ENCODE measurements around the gene KREMEN2. TPM values are rescaled to one million over a fixed set of nuclear protein-coding genes. Genes with fewer than 3 reads are reported as not detected.

Gene KREMEN2
- total and polyA plus RNA-seq, 2 experiments from 2014 or later: 3.6 to 4.9 TPM

- Histone ChIP-seq H3K27me3 (peaks cover 38% of the 10 kb centered on the region), H3K79me2 (no peaks in the 10 kb centered on the region), H2AFZ (no peak overlapping the region), H3K4me1 (ENCODE audit: insufficient read depth) (peaks cover 20% of the 10 kb centered on the region), H3K9me3 (ENCODE audit: low read depth) (no peaks in the 10 kb centered on the region), H3K36me3 (replicated peaks; ENCODE audit: insufficient read depth, low read depth) (no peaks in the 10 kb centered on the region), H3K4me2 (peak overlapping the region; percentile 98), H3K9me2 (replicated peaks; ENCODE audit: insufficient read depth) (no peaks in the 10 kb centered on the region), H3K27ac (no peak overlapping the region), H3K4me3 (peak overlapping the region; percentile 52), H4K20me1 (ENCODE audit: insufficient read depth, poor library complexity, severe bottlenecking) (no peaks in the 10 kb centered on the region)
- peak; percentile 79 for DNase-seq (ENCODE audit: low spot score)
- TF ChIP-seq EZH2 (IDR thresholded peaks at IDR 0.05; ENCODE audit: borderline replicate concordance) (peak; percentile 30), CTCF (IDR thresholded peaks at IDR 0.05; ENCODE audit: poor library complexity) (no peak)
- 2% methylated on average over 41 of the region's 68 CpGs for WGBS (ENCODE audit: low lambda C conversion rate, missing lambda C conversion rate)
These were observed 631 bp downstream of the KREMEN2 start for GRCh38 chr16:2964475-2965336.

GRCh38 chr16:2966043-2966807, 2.1 kb downstream of the KREMEN2 start:
- H3K9me2 ChIP-seq (replicated peaks; ENCODE audit: insufficient read depth): no peaks in the 10 kb centered on the region
- DNase-seq (ENCODE audit: low spot score): no peak
- no peak overlapping the region for H3K27ac ChIP-seq
- H3K79me2 ChIP-seq: no peaks in the 10 kb centered on the region
- TF ChIP-seq EZH2 (IDR thresholded peaks at IDR 0.05; ENCODE audit: borderline replicate concordance): no peak
- TF ChIP-seq EZH2phosphoT487 (IDR thresholded peaks at IDR 0.05; ENCODE audit: low read depth, severe bottlenecking, unreplicated experiment): no peak
- peaks cover 38% of the 10 kb centered on the region for H3K27me3 ChIP-seq
- WGBS (ENCODE audit: low lambda C conversion rate, missing lambda C conversion rate): 90% methylated on average over 31 of the region's 39 CpGs
- H4K20me1 ChIP-seq (ENCODE audit: insufficient read depth, poor library complexity, severe bottlenecking): no peaks in the 10 kb centered on the region
- H2AFZ ChIP-seq: no peak overlapping the region
- no peaks in the 10 kb centered on the region for H3K36me3 ChIP-seq (replicated peaks; ENCODE audit: insufficient read depth, low read depth)
- no peaks in the 10 kb centered on the region for H3K9me3 ChIP-seq (ENCODE audit: low read depth)
- no peak overlapping the region for H3K4me3 ChIP-seq
- H3K4me2 ChIP-seq: peak overlapping the region; percentile 49
- peaks cover 23% of the 10 kb centered on the region for H3K4me1 ChIP-seq (ENCODE audit: insufficient read depth)

GRCh38 chr16:2966808-2967191, 2.7 kb downstream of the KREMEN2 start:
- Histone ChIP-seq H3K27ac (no peak overlapping the region), H3K9me2 (replicated peaks; ENCODE audit: insufficient read depth) (no peaks in the 10 kb centered on the region), H2AFZ (no peak overlapping the region), H3K9me3 (ENCODE audit: low read depth) (no peaks in the 10 kb centered on the region), H3K4me3 (no peak overlapping the region), H3K27me3 (peaks cover 38% of the 10 kb centered on the region), H3K79me2 (no peaks in the 10 kb centered on the region), H4K20me1 (ENCODE audit: insufficient read depth, poor library complexity, severe bottlenecking) (no peaks in the 10 kb centered on the region), H3K4me2 (peak overlapping the region; percentile 49), H3K36me3 (replicated peaks; ENCODE audit: insufficient read depth, low read depth) (no peaks in the 10 kb centered on the region), H3K4me1 (ENCODE audit: insufficient read depth) (peaks cover 23% of the 10 kb centered on the region)
- DNase-seq (ENCODE audit: low spot score): no peak
- 64% methylated on average over 30 of the region's 46 CpGs for WGBS (ENCODE audit: low lambda C conversion rate, missing lambda C conversion rate)
- no peak for TF ChIP-seq EZH2 (IDR thresholded peaks at IDR 0.05; ENCODE audit: borderline replicate concordance)
- TF ChIP-seq CTCF (IDR thresholded peaks at IDR 0.05; ENCODE audit: poor library complexity): no peak
- no peak for TF ChIP-seq EZH2phosphoT487 (IDR thresholded peaks at IDR 0.05; ENCODE audit: low read depth, severe bottlenecking, unreplicated experiment)

GRCh38 chr16:2967211-2967631, 3.1 kb downstream of the KREMEN2 start:
- no peaks in the 10 kb centered on the region for H3K36me3 ChIP-seq (replicated peaks; ENCODE audit: insufficient read depth, low read depth)
- TF ChIP-seq CTCF (IDR thresholded peaks at IDR 0.05; ENCODE audit: poor library complexity): no peak
- TF ChIP-seq EZH2phosphoT487 (IDR thresholded peaks at IDR 0.05; ENCODE audit: low read depth, severe bottlenecking, unreplicated experiment): no peak
- TF ChIP-seq EZH2 (IDR thresholded peaks at IDR 0.05; ENCODE audit: borderline replicate concordance): peak; percentile 40
- no peaks in the 10 kb centered on the region for H3K9me2 ChIP-seq (replicated peaks; ENCODE audit: insufficient read depth)
- H2AFZ ChIP-seq: no peak overlapping the region
- H3K9me3 ChIP-seq (ENCODE audit: low read depth): no peaks in the 10 kb centered on the region
- peak overlapping the region; percentile 49 for H3K4me2 ChIP-seq
- H3K27me3 ChIP-seq: peaks cover 35% of the 10 kb centered on the region
- H3K79me2 ChIP-seq: no peaks in the 10 kb centered on the region
- 67% methylated on average over 32 of the region's 51 CpGs for WGBS (ENCODE audit: low lambda C conversion rate, missing lambda C conversion rate)
- no peak for DNase-seq (ENCODE audit: low spot score)
- no peak overlapping the region for H3K27ac ChIP-seq
- peaks cover 23% of the 10 kb centered on the region for H3K4me1 ChIP-seq (ENCODE audit: insufficient read depth)
- no peak overlapping the region for H3K4me3 ChIP-seq
- H4K20me1 ChIP-seq (ENCODE audit: insufficient read depth, poor library complexity, severe bottlenecking): no peaks in the 10 kb centered on the region
